Measurements from ENCODE around the gene LCP2. TPM values are rescaled to one million over a fixed set of nuclear protein-coding genes. Genes with fewer than 3 reads are reported as not detected.

LCP2 gene
- total RNA-seq, 2 experiments from 2014 or later, result 154 to 155 TPM

- no peak for TF ChIP-seq CTCF (IDR thresholded peaks at IDR 0.05)
- H3K27me3 Mint-ChIP-seq, result peaks cover 16% of the 10 kb centered on the region
- H3K4me3 Mint-ChIP-seq, result no peak overlapping the region
- H3K4me1 Mint-ChIP-seq (ENCODE audit: low read depth), result no peaks in the 10 kb centered on the region
- no peaks in the 10 kb centered on the region for H3K36me3 ChIP-seq (ENCODE audit: insufficient read depth, low read length)
- no peak overlapping the region for H3K27ac ChIP-seq (ENCODE audit: low read depth in 1 of 2, low read length in 2 of 2)
- no peaks in the 10 kb centered on the region for H3K9me3 Mint-ChIP-seq
- no peaks in the 10 kb centered on the region for H3K36me3 Mint-ChIP-seq (ENCODE audit: low read depth)
- peak in 4 of 14 experiments; percentile 1 to 38 (median 20) for DNase-seq
- intact Hi-C loops (cut with DNase I, micrococcal nuclease), result loop anchor here in 1 of 2 experiments (2.0 kb wide), 1 partner anchor 116 kb away; no protein-coding TSS in a partner anchor
- POLR2A ChIA-PET, result no interaction called here
- ATAC-seq (ENCODE audit: poor library complexity), result no peak
- H3K9me3 ChIP-seq (ENCODE audit: control insufficient read depth in 1 of 2, insufficient read depth in 1 of 2, low read length in 2 of 2), result no peaks in the 10 kb centered on the region
- H3K4me1 ChIP-seq (ENCODE audit: insufficient read depth, low read length), result no peaks in the 10 kb centered on the region
- no peak overlapping the region for H3K27ac Mint-ChIP-seq
- no peaks in the 10 kb centered on the region for H3K27me3 ChIP-seq (ENCODE audit: control insufficient read depth in 1 of 2, insufficient read depth in 2 of 2, low read length in 2 of 2)
- CTCF ChIA-PET, result no interaction called here
- no peak overlapping the region for H3K4me3 ChIP-seq (ENCODE audit: low read length)
These were observed 81.2 kb downstream of the LCP2 start for GRCh38 chr5:170216257-170216864.

- no peak for DNase-seq
- no peak for TF ChIP-seq CTCF (IDR thresholded peaks at IDR 0.05)
- Mint-ChIP-seq H3K4me3 (no peak overlapping the region), H3K4me1 (ENCODE audit: low read depth) (no peaks in the 10 kb centered on the region), H3K27ac (no peak overlapping the region), H3K27me3 (peaks cover 24% of the 10 kb centered on the region), H3K36me3 (ENCODE audit: low read depth) (no peaks in the 10 kb centered on the region), H3K9me3 (no peaks in the 10 kb centered on the region)
- CTCF ChIA-PET, result no interaction called here
- H3K4me3 ChIP-seq (ENCODE audit: low read length), result no peak overlapping the region
- no peak overlapping the region for H3K27ac ChIP-seq (ENCODE audit: low read depth in 1 of 2, low read length in 2 of 2)
- POLR2A ChIA-PET, result no interaction called here
- no peaks in the 10 kb centered on the region for H3K9me3 ChIP-seq (ENCODE audit: control insufficient read depth in 1 of 2, insufficient read depth in 1 of 2, low read length in 2 of 2)
- no peaks in the 10 kb centered on the region for H3K4me1 ChIP-seq (ENCODE audit: insufficient read depth, low read length)
- ATAC-seq (ENCODE audit: poor library complexity), result no peak
- no peaks in the 10 kb centered on the region for H3K27me3 ChIP-seq (ENCODE audit: control insufficient read depth in 1 of 2, insufficient read depth in 2 of 2, low read length in 2 of 2)
- no peaks in the 10 kb centered on the region for H3K36me3 ChIP-seq (ENCODE audit: insufficient read depth, low read length)
- intact Hi-C loops (cut with DNase I, micrococcal nuclease), result no loop called here
These were observed 85.8 kb downstream of the LCP2 start for GRCh38 chr5:170211575-170212334.

- Histone ChIP-seq H3K4me1 (ENCODE audit: insufficient read depth, low read length) (no peaks in the 10 kb centered on the region), H3K27ac (ENCODE audit: low read depth in 1 of 2, low read length in 2 of 2) (no peak overlapping the region), H3K27me3 (ENCODE audit: control insufficient read depth in 1 of 2, insufficient read depth in 2 of 2, low read length in 2 of 2) (no peaks in the 10 kb centered on the region), H3K9me3 (ENCODE audit: control insufficient read depth in 1 of 2, insufficient read depth in 1 of 2, low read length in 2 of 2) (no peaks in the 10 kb centered on the region), H3K4me3 (ENCODE audit: low read length) (no peak overlapping the region), H3K36me3 (ENCODE audit: insufficient read depth, low read length) (no peaks in the 10 kb centered on the region)
- ChIA-PET POLR2A (no interaction called here), CTCF (no interaction called here)
- Mint-ChIP-seq H3K36me3 (ENCODE audit: low read depth) (no peaks in the 10 kb centered on the region), H3K27ac (no peak overlapping the region), H3K27me3 (peaks cover 32% of the 10 kb centered on the region), H3K4me3 (no peak overlapping the region), H3K9me3 (no peaks in the 10 kb centered on the region), H3K4me1 (ENCODE audit: low read depth) (no peaks in the 10 kb centered on the region)
- DNase-seq (no peak), ATAC-seq (ENCODE audit: poor library complexity) (no peak)
- intact Hi-C loops (cut with DNase I, micrococcal nuclease), result no loop called here
- no peak for TF ChIP-seq CTCF (IDR thresholded peaks at IDR 0.05)
These were observed 90.6 kb downstream of the LCP2 start for GRCh38 chr5:170206958-170207357.
